NCI-H1048 (cell line): ENCODE measurements around the gene BCL11A.

Experiments
- DNase-seq: peaks from one replicate; lab custom pipeline; 2025; lab: John Stamatoyannopoulos, UW

The BCL11A gene

GRCh38 chr2:60544954-60545560 lies 8.4 kb downstream of the BCL11A start:
- no peak for DNase-seq

GRCh38 chr2:60544062-60544461 lies 9.4 kb downstream of the BCL11A start:
- DNase-seq = no peak

- DNase-seq = no peak
Measured at GRCh38 chr2:60541056-60541651, 12.3 kb downstream of the BCL11A start.

DNA sequence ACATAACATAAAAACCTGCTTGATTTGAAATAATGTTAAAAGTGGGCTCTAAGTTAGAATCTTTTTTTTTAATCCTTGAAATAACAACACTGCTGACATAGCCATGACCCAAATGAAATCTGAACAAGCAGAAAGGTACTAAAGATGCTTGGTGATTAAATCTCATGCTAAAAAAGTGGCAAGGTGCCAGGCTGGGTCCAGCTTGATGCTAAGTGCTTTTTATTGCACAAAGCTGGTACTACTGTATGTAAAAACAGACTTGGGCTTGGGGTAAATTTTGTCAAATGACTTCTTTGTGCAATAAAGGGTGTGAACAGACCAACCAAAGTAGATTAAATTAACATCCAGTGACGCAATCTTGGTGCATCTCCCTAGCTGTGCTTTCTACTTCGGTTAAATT lies 13.4 kb downstream of the BCL11A start:
- DNase-seq = no peak

GRCh38 chr2:60539140-60539539 lies 14.3 kb downstream of the BCL11A start:
- DNase-seq = no peak

GRCh38 chr2:60538101-60538500 lies 15.4 kb downstream of the BCL11A start:
- no peak for DNase-seq

DNA sequence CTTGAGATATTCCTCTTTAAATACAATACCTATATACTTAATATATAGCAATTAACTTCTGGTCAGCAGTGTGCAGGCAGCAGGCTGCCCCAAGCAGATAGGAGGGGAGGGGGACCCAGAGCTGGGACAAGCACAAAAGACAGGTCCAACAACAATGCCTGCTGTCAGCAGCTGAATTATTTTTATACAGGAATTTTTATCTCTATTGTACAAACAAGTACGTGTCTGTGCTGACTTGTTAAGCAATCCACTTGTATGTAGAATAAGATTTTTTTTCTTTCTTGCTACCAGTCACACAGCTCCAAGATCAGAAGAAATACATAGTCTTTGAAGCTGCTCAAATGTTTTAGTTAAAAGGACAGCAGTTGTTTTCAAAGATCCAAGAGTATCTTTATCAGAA lies 16.7 kb downstream of the BCL11A start:
- no peak for DNase-seq

- DNase-seq = no peak
Measured at GRCh38 chr2:60535685-60536312, 17.7 kb downstream of the BCL11A start.

DNA sequence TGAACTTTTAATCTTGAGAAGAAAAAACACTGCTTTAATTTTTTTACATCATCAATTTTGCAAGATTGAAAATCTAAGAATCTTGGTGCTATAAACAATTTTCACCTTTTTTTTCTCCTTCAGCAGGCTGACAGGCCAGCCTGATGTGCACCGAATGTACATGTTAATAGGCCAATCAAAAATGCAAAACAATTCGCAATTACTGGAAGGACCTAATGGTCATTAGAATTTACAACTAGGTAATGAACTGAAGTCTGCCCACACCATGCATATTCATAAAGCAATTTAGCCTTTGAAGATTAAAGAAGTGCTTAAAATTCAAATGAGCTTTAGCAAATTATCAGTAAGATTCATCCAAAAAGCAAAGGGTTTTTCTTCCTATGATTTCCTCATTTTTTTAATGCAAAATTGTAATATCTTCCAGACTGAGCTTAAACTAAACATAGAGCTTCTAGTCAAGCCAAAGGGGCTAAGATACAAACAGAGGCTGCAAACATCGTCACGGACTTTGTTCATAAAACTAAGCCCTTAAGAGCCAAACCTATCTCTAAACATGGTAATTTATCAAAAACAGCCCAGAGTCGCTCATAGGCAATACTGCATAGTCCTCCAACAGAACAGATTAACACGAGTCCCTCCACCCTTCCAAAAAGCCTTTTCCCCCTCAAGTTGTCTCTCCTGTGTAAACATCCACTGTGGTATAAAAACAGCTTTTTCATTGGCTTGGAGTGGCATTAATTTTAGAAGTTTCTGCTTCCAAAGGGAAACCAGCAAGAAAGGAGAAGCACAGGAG lies 18.4 kb downstream of the BCL11A start:
- DNase-seq = no peak

DNA sequence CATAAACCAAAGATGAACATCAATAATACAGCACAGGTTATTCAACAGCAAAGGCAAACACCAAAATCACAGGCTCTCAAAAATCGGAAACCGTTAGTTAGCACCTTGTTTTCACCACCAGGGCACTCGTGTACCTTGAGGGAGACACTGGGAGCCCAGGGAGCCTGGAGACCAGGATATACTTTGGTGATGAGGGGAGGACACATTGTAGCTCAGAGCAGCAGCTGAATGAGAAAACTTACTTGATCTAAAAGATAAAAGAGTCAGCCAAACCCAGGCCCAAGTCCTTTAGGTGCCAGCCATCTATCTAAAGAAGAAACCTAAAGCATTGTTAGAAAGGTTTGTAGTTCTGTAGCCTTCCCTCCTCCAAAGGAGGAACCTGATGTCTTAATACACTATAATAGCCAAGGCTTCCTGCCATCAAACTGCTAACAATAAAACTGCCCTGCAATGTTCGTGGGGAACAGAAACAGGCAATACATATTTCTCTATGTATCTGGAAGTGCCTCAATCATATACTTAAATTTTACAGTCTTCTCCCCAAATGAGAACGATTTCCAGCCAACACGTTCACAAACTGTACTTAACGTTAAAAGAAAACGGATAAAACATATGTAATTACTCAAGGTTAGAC lies 19.3 kb downstream of the BCL11A start:
- DNase-seq = no peak

- no peak for DNase-seq
Measured at GRCh38 chr2:60533101-60534051, 20.1 kb downstream of the BCL11A start.

DNA sequence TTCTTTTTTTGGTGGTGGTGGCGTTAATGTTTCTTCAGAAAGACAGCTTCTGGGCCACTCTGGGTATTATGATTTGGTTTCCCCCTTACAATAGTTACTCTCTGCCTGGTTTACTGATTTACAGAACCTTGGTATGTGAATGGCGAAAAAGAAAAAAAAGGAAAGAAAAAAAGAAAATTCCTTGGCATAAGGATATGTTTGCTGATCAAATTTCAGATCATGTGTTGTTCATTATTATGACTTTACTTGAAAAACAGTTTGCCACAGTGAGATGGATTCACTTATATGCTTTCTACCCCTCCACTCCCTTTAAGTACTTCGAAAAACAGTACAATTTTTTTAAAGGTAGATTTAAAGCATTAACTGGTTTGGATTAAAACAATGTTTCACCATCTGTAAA lies 21.0 kb downstream of the BCL11A start:
- no peak for DNase-seq

- no peak for DNase-seq
Measured at GRCh38 chr2:60531701-60532133, 21.7 kb downstream of the BCL11A start.

DNA sequence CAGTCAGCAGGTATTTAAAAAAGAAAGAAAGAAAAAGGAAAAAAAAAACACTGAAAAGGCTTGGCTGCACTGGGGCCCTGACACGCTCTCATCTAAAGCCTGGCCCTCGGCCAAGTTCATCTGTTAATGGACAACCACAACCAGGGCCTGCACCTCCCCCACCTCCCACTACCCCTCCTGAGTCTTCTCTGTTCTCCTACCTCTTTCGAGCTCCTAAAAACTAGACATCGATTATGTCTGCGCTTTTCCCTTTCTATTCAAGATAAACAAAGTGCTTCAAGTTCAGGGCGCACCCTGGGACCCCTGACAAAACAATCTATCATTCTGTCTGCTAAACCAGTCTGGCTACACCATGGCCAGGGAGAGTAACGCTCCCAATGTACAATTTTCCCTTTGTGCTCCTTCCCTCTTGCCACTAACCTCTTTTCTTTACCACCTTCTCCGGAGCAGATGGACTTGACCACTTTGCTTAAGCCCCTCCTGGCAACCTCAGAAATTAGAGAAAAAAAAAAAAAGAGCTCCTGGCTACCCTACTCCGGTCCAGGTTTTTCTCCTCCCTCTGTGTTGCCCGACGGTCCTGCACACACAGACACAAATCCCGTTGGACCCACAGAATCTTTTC lies 22.7 kb downstream of the BCL11A start:
- peak; percentile 66 for DNase-seq

- no peak for DNase-seq
Measured at GRCh38 chr2:60529785-60530627, 23.4 kb downstream of the BCL11A start.

- DNase-seq = no peak
Measured at GRCh38 chr2:60529136-60529784, 24.2 kb downstream of the BCL11A start.

DNA sequence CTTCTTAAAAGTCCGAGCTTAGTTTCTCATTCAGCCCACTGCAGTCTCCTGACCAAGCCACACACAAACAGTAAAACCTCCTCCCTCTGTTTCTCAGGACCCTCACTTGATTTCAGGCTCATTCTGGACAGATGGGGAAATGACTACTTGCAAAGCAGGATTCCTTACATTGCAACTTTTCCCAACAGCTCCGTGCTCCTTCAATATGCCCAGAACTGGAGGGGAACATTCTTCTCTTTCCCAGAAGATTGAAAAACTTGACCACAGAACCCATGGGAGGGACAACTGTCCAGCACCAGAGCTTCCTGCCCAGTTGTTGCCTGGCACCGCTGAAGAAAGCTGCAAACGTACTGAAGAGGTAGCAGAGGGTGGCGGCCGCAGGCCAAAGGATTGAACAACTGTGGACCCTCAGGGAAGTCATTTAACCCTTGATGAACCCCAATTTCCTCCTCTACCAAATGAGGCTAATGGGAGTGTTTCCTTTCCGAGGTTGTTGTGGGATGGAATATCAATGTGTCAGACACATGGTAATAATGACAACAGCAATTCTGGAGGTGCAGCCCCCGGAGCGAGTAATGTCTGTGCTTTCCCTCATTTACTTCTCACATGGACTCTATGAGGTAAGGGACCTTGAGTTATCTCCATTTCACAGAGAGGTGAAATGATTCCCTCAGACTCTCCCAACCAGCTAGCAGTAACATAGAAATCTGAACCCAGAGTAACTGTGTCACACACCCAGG lies 25.0 kb downstream of the BCL11A start:
- DNase-seq = no peak

- no peak for DNase-seq
Measured at GRCh38 chr2:60527762-60528161, 25.7 kb downstream of the BCL11A start.

DNA sequence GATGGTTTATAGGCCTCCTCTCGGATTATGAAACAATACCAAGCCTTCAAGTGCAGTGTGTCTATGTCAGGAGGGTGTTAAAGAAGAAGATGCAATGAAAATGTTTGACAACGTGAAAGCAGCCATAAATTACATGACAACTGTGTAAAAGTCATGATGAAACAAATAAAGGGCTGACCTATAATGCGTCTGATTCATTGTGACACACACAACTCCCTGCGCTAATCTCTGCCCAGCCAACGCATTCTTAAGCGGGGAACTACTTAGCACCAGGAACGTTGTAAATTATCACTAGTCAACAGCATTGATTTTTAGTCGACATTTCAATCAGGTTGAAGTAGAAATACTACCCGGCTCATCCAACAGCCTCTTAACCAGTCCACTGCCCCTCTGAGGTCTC lies 26.8 kb downstream of the BCL11A start:
- no peak for DNase-seq
